A549 (cell line): ENCODE data around the gene UBAC2.

Experiments
- CBX2 ChIP-seq: fragments of 200-600 bp; sonication (generic); IDR thresholded peaks from 2 replicates; pipeline ENCODE4 v1.6.1; 2016; ENCODE audit warnings: low read depth, mild to moderate bottlenecking, borderline replicate concordance
- POLR2AphosphoS2 ChIP-seq: conservative IDR thresholded peaks from 2 replicates; pipeline ENCODE4 v1.6.1; 2012; ENCODE audit warnings: low read length, improper control_type of control experiment, inconsistent platforms
- ZFP36 ChIP-seq: fragments of 450-650 bp; IDR thresholded peaks from 2 replicates; pipeline ENCODE4 v1.6.1; 2014; ENCODE audit warnings: borderline replicate concordance; ENCODE audit not compliant: partially characterized antibody

DNA sequence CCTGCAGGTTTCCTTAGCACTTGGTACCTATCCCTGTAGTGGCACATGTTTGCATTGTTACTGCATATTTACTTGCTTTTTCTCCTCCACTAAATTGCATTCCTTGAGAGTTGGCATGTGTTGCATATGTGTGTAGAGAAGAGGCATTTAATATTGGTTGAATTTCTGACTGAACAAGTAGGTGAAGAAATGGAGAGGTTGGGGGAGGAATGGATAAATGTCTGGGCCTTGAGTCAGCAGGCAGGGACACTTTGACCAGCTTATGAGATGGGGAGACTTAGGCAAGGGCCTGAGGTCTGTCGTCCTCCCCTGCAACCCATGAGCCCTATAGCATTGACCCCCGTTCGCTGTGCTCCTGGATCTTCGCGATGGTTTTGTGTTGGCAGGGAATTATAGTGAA lies 59.6 kb downstream of the UBAC2 start:
- TF ChIP-seq CBX2: no peak
- no peak for TF ChIP-seq POLR2AphosphoS2
- no peak for TF ChIP-seq ZFP36
